Measurements from ENCODE around the gene MSH4. TPM values are rescaled to one million over a fixed set of nuclear protein-coding genes. Genes with fewer than 3 reads are reported as not detected.

The MSH4 gene
- total and polyA plus RNA-seq, 10 donors = 0.17 to 0.85 (median 0.33) TPM

DNA sequence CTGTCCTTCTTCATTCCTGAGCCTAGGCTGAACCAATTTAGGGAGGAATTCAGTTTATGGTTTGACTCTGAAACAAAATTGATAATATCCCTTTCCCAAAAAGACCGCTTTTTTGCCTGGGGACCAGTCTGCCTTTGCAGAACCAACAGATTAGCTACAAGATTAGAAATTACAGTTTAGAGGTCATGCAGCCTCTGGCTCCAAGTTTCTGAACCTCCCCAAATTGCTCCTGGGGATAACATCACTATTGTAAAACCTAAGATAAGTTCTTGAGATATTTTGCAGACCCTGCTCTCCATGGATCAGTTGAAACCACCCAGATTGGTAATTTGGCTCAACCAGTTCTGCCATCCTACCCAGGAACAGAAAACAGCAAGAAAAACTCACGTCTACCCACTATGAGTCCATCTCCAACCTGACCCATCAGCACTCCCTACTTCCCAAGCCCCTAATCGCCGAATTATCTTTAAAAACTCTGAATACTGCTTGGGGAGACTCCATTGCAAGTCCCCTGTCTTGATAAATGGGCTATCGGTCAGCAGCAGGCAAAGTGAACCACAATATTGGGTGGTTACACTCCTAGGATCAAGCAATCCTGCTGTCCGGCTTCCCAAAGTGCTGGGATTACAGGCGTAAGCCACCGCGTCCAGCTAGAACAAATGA is 11.2 kb upstream of the MSH4 start:
- Histone ChIP-seq H3K27ac (peak overlapping the region; percentile 85 to 94 (median 90)), H3K4me1 (peaks cover 35 to 59% (median 47%) of the 10 kb centered on the region in 6 donors), H3K27me3 (replicated peaks in 1 of 7) (no peaks in the 10 kb centered on the region), H3K36me3 (peaks cover 0 to 26% (median 3%) of the 10 kb centered on the region in 6 donors), H3K9me3 (no peaks in the 10 kb centered on the region), H3K4me3 (peak overlapping the region; percentile 64 to 89 (median 76))
- no peak for DNase-seq
- no peak for TF ChIP-seq POLR2AphosphoS5 (IDR thresholded peaks at IDR 0.05)
- no peak for TF ChIP-seq POLR2A (IDR thresholded peaks at IDR 0.05)
- TF ChIP-seq, protein P1, sequence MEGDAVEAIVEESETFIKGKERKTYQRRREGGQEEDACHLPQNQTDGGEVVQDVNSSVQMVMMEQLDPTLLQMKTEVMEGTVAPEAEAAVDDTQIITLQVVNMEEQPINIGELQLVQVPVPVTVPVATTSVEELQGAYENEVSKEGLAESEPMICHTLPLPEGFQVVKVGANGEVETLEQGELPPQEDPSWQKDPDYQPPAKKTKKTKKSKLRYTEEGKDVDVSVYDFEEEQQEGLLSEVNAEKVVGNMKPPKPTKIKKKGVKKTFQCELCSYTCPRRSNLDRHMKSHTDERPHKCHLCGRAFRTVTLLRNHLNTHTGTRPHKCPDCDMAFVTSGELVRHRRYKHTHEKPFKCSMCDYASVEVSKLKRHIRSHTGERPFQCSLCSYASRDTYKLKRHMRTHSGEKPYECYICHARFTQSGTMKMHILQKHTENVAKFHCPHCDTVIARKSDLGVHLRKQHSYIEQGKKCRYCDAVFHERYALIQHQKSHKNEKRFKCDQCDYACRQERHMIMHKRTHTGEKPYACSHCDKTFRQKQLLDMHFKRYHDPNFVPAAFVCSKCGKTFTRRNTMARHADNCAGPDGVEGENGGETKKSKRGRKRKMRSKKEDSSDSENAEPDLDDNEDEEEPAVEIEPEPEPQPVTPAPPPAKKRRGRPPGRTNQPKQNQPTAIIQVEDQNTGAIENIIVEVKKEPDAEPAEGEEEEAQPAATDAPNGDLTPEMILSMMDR (IDR thresholded peaks at IDR 0.05 in 8 of 11, conservative IDR thresholded peaks at IDR 0.05 in 3 of 11) = no peak
- 8 to 15% (median 11%) methylated on average over 9 of the region's 9 CpGs for WGBS, 5 donors
- intact Hi-C loops (cut with DNase I; ENCODE audit: low total_unique reads) = loop anchor here (10.0 kb wide), 1 partner anchor 61 kb away; the partner anchor contains the start of gene ACADM

DNA sequence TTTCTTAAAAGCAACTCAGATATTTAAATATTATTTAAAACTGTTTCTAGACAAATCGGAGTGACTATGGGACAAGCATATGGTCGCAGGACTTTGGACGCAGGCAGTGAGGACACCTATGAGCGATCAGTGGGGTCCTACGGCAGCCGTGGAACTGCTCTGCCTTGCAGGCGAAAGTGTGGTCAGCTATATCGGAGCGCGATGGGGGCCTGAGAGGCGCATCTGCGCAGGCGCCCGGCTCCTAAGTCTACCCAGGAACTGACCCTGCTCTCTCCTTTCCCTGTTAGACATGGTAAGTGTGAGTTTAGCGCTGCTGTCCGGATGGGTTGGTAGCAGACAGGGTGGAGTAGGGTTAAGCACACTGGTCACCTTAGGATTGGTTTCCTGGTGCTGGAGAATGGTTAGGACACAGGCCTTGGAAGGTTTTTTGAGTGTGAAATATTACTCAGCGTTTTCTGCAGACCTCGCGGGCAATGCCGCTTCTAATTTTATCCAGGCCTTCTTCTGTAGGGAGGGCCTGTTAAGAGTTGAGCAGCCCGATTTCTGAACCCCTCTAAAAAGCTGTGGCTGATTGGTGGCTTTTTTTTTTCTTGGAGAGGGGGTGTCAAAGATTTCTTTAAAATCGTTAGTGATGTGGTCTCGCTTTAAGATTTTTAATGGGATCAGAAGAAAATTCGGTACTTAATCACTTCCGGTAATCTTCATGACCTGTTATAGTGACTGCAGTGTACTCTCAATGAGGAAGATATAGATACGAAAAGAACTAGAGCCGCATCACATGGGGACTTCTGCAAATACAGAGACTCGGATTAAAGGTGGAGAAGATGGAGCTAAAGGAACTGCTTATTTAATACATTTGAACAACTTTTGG is 10.5 kb upstream of the MSH4 start, which contains the start of gene RABGGTB:
Gene RABGGTB (plus strand): TSS at position 274 of the 871 bp plus-strand sequence. CDS start 16 bp downstream, at position 290.
- TF ChIP-seq, protein P1 (IDR thresholded peaks at IDR 0.05 in 8 of 11, conservative IDR thresholded peaks at IDR 0.05 in 3 of 11) = peak in 1 of 11 experiments; percentile 6
- TF ChIP-seq POLR2AphosphoS5 (IDR thresholded peaks at IDR 0.05) (peak; percentile 91 to 98 (median 94)), POLR2A (IDR thresholded peaks at IDR 0.05) (peak in 2 of 3 donors; percentile 49 to 67)
- Histone ChIP-seq H3K9me3 (no peaks in the 10 kb centered on the region), H3K36me3 (peaks cover 0 to 33% (median 10%) of the 10 kb centered on the region in 6 donors), H3K4me1 (peaks cover 40 to 66% (median 55%) of the 10 kb centered on the region in 6 donors), H3K27ac (peak within 1 kb of the TSS; percentile 85 to 94 (median 90)), H3K27me3 (replicated peaks in 1 of 7) (no peaks in the 10 kb centered on the region), H3K4me3 (peak within 1 kb of the TSS; percentile 64 to 89 (median 76))
- peak; percentile 98 for DNase-seq
- WGBS, 5 donors = 0 to 1% (median 0%) methylated on average over 23 to 28 of the region's 28 CpGs
- intact Hi-C loops (cut with DNase I; ENCODE audit: low total_unique reads) = loop anchor here (10.0 kb wide), 1 partner anchor 61 kb away; the partner anchor contains the start of gene ACADM

DNA sequence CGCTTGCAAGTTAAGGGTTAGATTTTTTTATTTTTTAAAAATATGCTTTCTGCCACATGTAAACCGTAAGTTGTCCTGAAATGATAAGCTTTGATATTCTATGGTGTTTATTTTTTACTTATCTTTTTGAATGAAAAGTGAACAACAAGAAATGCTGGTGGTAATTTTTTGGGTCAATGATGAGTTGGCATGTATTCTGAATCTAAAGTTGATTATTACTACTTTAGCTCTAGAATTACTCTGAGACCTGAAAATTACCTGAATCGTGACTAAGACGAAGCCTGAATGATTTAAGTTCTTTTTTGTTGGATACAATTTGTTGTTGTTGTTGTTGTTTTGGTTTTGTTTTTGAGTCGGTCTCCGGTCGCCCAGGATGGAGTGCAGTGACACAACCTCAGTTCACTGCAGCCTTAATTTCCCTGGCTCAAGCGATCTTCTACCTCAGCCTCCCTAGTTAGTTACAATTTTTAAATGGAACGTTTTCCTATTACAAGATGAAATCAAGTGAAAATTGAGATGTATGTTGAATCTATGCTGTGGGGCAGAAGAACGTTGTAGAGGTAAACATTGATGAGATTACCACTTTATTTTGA is 9.7 kb upstream of the MSH4 start:
- Histone ChIP-seq H3K36me3 (peaks cover 0 to 41% (median 18%) of the 10 kb centered on the region in 6 donors), H3K9me3 (no peaks in the 10 kb centered on the region), H3K27ac (peak overlapping the region in 7 of 8 donors; percentile 88 to 94 (median 90)), H3K27me3 (replicated peaks in 1 of 7) (no peaks in the 10 kb centered on the region), H3K4me1 (peaks cover 40 to 74% (median 61%) of the 10 kb centered on the region in 6 donors), H3K4me3 (peak overlapping the region; percentile 64 to 89 (median 76))
- intact Hi-C loops (cut with DNase I; ENCODE audit: low total_unique reads) = loop anchor here (10.0 kb wide), 1 partner anchor 62 kb away; the partner anchor contains the start of gene ACADM
- no peak for DNase-seq
- 2 to 4% (median 3%) methylated on average over 10 of the region's 10 CpGs for WGBS, 5 donors
- TF ChIP-seq POLR2A (IDR thresholded peaks at IDR 0.05) (no peak), POLR2AphosphoS5 (IDR thresholded peaks at IDR 0.05) (no peak)
- TF ChIP-seq, protein P1 (IDR thresholded peaks at IDR 0.05 in 8 of 11, conservative IDR thresholded peaks at IDR 0.05 in 3 of 11) = no peak

All from spleen (tissue), 11 donors.